Neural crest cell (in vitro differentiated cells): ENCODE data around the gene KTN1. TPM values are rescaled to one million over a fixed set of nuclear protein-coding genes. Genes with fewer than 3 reads are reported as not detected.

Experiments
- DNase-seq: peaks from one replicate; pipeline ENCODE4 v3.0.0; 2021; ENCODE audit warnings: low read depth, mixed read lengths, low spot score
- H3K27ac Mint-ChIP-seq: one replicate; pipeline ENCODE4 v1.8.0; 2021; ENCODE audit warnings: mild to moderate bottlenecking, mixed read lengths; ENCODE audit not compliant: unreplicated experiment
- H3K27me3 Mint-ChIP-seq: 2 replicates; pipeline ENCODE4 v1.8.0; 2021; ENCODE audit warnings: low read depth, mild to moderate bottlenecking, mixed read lengths
- H3K36me3 Mint-ChIP-seq: 2 replicates; pipeline ENCODE4 v1.8.0; 2021; ENCODE audit warnings: low read depth, mild to moderate bottlenecking, mixed read lengths
- H3K4me1 Mint-ChIP-seq: 2 replicates; pipeline ENCODE4 v1.8.0; 2021; ENCODE audit warnings: mixed read lengths
- H3K4me3 Mint-ChIP-seq: one replicate; pipeline ENCODE4 v1.8.0; 2021; ENCODE audit warnings: mild to moderate bottlenecking, mixed read lengths
- H3K9me3 Mint-ChIP-seq: 2 replicates; pipeline ENCODE4 v1.8.0; 2021; ENCODE audit warnings: mixed read lengths
- total RNA-seq: library from RNA; stranded (reverse); gene quantifications from 2 replicates; pipeline ENCODE4 v1.2.1, GENCODE V29; 2021
- TF ChIP-seq, protein P1 (sequence below): fragments of 200-600 bp; sonication (generic); conservative IDR thresholded peaks from 2 replicates; pipeline ENCODE4 v1.5.0; 2021; ENCODE audit warnings: antibody characterized with exemption, mild to moderate bottlenecking

The KTN1 gene
- total RNA-seq, 1 donor from 2014 or later = 118 TPM

DNA sequence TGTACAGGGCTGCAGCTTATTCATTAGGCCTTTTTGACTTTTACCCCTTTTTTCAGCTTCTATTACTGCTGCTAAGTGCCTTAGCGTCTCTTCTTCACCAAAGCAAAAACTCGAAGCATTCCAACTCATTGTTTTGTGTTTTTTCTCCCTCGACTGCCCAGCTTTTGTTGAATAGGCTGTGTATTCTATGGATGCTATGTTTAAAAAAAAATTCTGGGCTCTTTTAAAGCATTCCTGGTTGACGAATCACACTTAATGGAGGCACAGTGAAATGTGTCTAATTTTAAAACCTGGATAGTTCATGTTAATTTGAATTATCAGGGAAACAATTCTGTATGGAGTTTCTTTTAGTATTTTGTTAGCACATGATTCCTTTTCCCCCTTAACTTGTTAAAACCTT lies 29.7 kb downstream of the KTN1 start:
- Mint-ChIP-seq H3K4me3 (no peak overlapping the region), H3K27ac (no peak overlapping the region), H3K9me3 (no peaks in the 10 kb centered on the region), H3K36me3 (peaks cover 10% of the 10 kb centered on the region), H3K27me3 (no peaks in the 10 kb centered on the region), H3K4me1 (peaks cover 24% of the 10 kb centered on the region)
- TF ChIP-seq, protein P1, sequence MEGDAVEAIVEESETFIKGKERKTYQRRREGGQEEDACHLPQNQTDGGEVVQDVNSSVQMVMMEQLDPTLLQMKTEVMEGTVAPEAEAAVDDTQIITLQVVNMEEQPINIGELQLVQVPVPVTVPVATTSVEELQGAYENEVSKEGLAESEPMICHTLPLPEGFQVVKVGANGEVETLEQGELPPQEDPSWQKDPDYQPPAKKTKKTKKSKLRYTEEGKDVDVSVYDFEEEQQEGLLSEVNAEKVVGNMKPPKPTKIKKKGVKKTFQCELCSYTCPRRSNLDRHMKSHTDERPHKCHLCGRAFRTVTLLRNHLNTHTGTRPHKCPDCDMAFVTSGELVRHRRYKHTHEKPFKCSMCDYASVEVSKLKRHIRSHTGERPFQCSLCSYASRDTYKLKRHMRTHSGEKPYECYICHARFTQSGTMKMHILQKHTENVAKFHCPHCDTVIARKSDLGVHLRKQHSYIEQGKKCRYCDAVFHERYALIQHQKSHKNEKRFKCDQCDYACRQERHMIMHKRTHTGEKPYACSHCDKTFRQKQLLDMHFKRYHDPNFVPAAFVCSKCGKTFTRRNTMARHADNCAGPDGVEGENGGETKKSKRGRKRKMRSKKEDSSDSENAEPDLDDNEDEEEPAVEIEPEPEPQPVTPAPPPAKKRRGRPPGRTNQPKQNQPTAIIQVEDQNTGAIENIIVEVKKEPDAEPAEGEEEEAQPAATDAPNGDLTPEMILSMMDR = no peak
- DNase-seq = no peak

DNA sequence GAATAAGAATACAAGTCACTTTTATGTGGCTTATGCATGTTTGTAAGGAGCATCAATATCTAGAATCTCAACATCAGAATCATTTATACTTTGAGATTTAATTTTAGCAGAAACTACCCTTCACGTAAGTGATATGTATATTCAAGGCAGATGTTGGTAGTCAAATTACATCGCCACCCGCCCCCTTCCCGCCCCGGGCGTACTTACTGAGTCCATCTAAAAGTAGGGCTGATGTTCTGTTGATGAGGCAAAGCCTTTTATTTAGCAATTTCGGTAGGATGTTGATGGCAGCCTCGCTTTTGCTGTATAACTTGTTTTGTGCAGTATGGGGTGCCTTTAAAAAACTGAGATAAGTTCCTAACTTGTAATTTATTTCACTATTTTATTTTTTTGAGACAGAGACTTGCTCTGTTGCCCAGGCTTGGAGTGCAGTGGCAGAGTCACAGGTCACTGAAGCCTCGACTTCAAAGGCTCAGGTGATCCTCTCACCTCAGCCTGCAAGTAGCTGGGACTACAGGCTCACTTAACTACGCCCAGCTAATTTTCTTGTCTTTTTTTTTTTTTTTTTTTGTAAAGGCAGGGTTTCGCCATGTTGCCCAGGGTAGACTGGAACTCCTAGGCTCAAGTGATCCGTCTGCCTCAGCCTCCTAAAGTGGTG lies 30.8 kb downstream of the KTN1 start:
- H3K27me3 Mint-ChIP-seq = no peaks in the 10 kb centered on the region
- H3K4me1 Mint-ChIP-seq = peaks cover 24% of the 10 kb centered on the region
- no peak overlapping the region for H3K27ac Mint-ChIP-seq
- no peak for DNase-seq
- no peak overlapping the region for H3K4me3 Mint-ChIP-seq
- TF ChIP-seq, protein P1 = no peak
- H3K9me3 Mint-ChIP-seq = no peaks in the 10 kb centered on the region
- peaks cover 15% of the 10 kb centered on the region for H3K36me3 Mint-ChIP-seq

DNA sequence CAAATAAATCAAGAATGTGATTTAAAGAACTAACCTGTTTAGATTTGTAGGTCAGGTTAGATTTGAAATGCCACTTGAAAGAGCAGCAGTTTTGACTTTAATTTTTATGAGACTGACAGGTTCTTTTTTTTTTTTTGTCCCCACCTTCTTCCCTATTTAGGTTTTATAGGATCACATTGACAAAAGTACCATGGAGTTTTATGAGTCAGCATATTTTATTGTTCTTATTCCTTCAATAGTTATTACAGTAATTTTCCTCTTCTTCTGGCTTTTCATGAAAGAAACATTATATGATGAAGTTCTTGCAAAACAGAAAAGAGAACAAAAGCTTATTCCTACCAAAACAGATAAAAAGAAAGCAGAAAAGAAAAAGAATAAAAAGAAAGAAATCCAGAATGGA lies 31.9 kb downstream of the KTN1 start:
- peaks cover 24% of the 10 kb centered on the region for H3K4me1 Mint-ChIP-seq
- H3K36me3 Mint-ChIP-seq = peaks cover 25% of the 10 kb centered on the region
- H3K27me3 Mint-ChIP-seq = no peaks in the 10 kb centered on the region
- TF ChIP-seq, protein P1 = no peak
- no peak overlapping the region for H3K4me3 Mint-ChIP-seq
- H3K27ac Mint-ChIP-seq = no peak overlapping the region
- no peak for DNase-seq
- no peaks in the 10 kb centered on the region for H3K9me3 Mint-ChIP-seq

DNA sequence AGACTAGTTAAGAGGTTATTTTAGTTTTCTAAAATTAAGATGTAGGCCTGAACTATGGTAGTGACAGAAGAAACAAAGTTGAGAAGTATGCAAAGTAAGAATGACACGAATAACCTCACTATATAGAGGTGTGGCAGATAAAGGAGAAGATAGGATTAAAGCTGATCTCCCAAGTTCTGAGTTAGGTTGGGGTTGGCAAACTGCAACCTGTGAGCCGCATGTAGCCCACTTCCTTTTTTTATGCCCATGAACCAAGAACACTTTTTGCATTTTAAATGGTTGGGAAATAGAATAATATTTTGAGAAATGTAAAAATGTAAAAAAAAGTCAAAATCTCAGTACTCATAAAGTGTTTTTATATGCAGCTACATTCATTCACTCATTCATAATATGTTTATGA lies 34.3 kb downstream of the KTN1 start:
- peaks cover 15% of the 10 kb centered on the region for H3K4me1 Mint-ChIP-seq
- H3K4me3 Mint-ChIP-seq = no peak overlapping the region
- H3K9me3 Mint-ChIP-seq = peaks cover 3% of the 10 kb centered on the region
- no peaks in the 10 kb centered on the region for H3K27me3 Mint-ChIP-seq
- TF ChIP-seq, protein P1 = no peak
- peaks cover 41% of the 10 kb centered on the region for H3K36me3 Mint-ChIP-seq
- DNase-seq = no peak
- no peak overlapping the region for H3K27ac Mint-ChIP-seq

DNA sequence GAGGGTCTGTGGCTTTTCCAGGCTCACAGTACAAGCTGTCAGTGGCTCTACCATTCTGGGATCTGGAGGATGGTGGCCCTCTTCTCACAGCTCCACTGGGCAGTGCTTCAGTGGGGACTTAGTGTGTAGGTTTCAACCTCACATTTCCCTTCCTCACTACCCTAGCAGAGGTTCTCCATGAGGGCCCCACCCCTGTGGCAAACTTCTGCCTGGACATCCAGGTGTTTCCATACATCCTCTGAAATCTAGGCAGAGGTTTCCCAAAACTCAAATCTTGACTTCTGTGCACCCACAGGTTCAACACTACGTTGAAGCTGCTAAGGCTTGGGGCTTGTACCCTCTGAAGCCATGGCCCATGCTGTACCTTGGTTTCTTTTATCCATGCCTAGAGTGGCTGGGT lies 40.3 kb downstream of the KTN1 start:
- no peak overlapping the region for H3K27ac Mint-ChIP-seq
- H3K4me3 Mint-ChIP-seq = no peak overlapping the region
- H3K27me3 Mint-ChIP-seq = no peaks in the 10 kb centered on the region
- H3K36me3 Mint-ChIP-seq = peaks cover 69% of the 10 kb centered on the region
- TF ChIP-seq, protein P1 = no peak
- peaks cover 7% of the 10 kb centered on the region for H3K9me3 Mint-ChIP-seq
- H3K4me1 Mint-ChIP-seq = no peaks in the 10 kb centered on the region
- no peak for DNase-seq
